ENCODE results near the gene USP43.
A peak's percentile ranks its signal among the peaks of the same experiment; 100 is the strongest.

USP43 gene

DNA sequence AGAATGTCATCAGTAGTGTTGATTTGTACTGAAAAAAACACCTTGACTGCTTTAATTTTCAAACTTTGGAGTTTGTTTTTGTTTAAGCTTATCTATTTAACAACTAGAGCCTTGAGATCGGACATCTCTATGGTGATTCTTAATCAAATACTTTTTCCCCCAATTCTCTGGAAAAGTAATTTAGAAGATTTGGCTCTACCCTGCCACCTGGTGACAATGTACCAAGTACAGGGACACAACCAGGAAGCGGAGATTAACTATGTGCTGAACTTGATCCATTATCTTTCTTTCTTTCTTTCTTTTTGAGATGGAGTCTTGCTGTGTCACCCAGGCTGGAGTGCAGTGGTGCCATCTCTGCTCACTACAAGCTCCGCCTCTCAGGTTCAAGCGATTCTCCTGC, 30.8 kb downstream of the USP43 start:
- TF ChIP-seq, protein P1, sequence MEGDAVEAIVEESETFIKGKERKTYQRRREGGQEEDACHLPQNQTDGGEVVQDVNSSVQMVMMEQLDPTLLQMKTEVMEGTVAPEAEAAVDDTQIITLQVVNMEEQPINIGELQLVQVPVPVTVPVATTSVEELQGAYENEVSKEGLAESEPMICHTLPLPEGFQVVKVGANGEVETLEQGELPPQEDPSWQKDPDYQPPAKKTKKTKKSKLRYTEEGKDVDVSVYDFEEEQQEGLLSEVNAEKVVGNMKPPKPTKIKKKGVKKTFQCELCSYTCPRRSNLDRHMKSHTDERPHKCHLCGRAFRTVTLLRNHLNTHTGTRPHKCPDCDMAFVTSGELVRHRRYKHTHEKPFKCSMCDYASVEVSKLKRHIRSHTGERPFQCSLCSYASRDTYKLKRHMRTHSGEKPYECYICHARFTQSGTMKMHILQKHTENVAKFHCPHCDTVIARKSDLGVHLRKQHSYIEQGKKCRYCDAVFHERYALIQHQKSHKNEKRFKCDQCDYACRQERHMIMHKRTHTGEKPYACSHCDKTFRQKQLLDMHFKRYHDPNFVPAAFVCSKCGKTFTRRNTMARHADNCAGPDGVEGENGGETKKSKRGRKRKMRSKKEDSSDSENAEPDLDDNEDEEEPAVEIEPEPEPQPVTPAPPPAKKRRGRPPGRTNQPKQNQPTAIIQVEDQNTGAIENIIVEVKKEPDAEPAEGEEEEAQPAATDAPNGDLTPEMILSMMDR (IDR thresholded peaks at IDR 0.05) = peak; percentile 29
- no peak for TF ChIP-seq ZFX (IDR thresholded peaks at IDR 0.05; ENCODE audit: borderline replicate concordance)
- H3K27ac ChIP-seq = no peak overlapping the region

DNA sequence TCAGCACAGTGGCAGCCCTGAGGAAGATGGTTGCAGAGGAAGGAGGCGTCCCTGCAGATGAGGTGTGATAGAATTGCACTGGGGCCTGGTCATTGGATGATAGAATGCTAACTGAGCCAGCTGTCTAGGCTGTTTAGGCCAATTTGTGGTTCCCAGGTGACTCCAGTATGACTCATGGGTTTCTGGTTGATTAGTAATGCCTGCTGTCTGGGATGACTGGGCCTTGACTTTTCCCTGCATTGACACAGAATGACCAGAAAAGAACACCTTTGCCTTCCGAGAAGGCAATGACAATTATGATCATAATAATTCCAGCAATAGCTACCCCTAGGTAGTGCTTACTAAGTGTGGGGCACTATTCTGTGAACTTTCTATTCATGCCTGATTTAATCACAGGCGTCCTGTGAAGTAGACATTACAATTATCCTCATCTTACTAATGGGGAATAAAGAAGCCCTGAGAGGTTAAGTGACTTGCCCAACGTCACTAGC, 31.5 kb downstream of the USP43 start:
- no peak overlapping the region for H3K27ac ChIP-seq
- TF ChIP-seq ZFX (IDR thresholded peaks at IDR 0.05; ENCODE audit: borderline replicate concordance) = no peak
- TF ChIP-seq, protein P1 (IDR thresholded peaks at IDR 0.05) = no peak

DNA sequence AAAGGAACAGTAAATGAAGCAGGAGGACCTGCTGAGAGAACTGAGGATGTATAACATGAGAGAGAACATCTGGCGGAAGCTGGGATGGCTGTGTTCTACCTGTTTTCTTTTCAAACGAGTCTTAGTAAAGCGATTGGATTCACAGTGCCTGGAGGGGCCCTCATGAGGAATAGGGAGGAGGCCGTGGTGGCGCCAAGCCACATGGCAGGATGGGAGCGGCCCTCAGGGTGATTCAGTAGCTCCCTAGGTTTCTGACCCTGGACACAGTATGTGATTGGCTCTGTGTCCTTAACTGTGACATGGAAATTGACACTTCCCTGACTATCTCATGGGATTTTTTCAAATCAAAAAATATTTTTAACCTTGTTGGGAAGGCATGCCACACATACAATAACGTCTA, 32.1 kb downstream of the USP43 start:
- H3K27ac ChIP-seq = no peak overlapping the region
- no peak for TF ChIP-seq ZFX (IDR thresholded peaks at IDR 0.05; ENCODE audit: borderline replicate concordance)
- TF ChIP-seq, protein P1 (IDR thresholded peaks at IDR 0.05) = no peak

DNA sequence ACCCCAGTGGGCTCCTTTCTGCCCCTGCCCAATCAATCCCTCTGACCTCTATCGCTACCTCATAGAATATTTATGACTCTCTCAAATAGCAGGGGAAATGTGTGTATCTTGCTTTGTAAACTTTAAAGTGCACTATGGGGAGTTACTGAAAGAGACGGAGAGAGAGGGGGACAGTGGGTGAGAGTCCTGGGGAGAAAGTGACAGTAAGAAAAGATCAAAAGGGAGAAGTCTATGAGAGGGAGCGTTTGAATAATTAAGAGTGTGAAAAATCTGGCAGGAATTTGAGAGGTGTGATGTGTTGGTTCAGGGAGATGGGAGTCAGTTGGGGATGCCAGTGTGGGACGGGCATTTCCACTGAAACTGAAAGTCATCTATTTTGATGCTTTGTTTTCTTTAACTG, 32.6 kb downstream of the USP43 start:
- H3K27ac ChIP-seq = no peak overlapping the region

DNA sequence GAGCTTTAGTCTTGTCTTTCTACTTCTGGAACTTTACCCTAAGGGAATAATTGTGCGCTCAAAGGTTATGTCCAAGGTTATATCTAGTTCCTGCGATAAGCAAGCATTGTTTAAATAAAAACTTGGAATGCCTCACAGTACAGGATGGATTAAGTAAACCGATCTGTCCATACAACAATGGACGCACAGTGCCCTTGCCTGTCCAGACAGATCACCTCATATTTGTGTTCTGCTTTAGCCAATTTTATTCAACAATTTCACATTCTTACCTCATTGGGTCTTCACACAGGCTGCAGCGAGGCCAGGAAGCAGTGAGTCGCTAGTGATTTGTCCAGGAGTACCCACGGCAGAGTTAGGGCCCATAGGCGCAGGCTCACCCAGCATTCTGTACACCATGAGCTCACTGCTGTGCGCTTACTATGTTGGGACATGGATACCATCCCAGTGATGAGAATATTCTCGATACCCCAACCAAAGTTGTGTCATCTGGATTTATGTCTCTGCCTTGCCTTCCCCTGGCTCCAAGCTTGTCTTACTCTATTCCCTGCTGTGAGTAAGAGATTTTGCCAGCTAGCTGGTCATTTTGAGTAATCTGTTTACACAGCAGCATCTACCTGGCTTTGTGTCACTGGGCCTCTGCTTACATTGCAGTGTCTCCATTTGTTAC, 39.8 kb downstream of the USP43 start:
- TF ChIP-seq ZFX (IDR thresholded peaks at IDR 0.05; ENCODE audit: borderline replicate concordance) = no peak
- TF ChIP-seq, protein P1 (IDR thresholded peaks at IDR 0.05) = no peak
- peak overlapping the region; percentile 95 for H3K27ac ChIP-seq

More for the DNA sequence above, 32.6 kb downstream of the USP43 start:
- no peak for TF ChIP-seq ZFX (IDR thresholded peaks at IDR 0.05; ENCODE audit: borderline replicate concordance)
- TF ChIP-seq, protein P1 (IDR thresholded peaks at IDR 0.05) = no peak

DNA sequence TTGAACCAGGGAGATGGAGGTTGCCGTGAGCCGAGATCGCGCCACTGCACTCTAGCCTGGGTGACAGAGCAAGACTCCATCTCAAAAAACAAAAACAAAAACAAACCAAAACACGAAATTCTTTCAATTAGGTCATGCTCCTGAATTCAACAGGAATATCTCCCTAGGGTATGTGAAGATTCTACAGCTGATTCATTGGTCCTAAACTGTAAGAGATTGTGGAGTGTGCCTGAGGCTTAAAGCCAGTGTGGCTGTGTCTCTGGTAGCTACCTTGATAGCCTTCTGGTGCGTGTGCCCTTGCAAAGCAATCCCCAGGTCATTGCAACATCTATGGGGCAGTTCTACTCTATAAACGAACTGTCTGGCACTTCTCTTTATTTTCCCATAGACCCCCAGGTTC, 48.4 kb downstream of the USP43 start:
- no peak overlapping the region for H3K27ac ChIP-seq
- no peak for TF ChIP-seq ZFX (IDR thresholded peaks at IDR 0.05; ENCODE audit: borderline replicate concordance)
- TF ChIP-seq, protein P1 (IDR thresholded peaks at IDR 0.05) = no peak

DNA sequence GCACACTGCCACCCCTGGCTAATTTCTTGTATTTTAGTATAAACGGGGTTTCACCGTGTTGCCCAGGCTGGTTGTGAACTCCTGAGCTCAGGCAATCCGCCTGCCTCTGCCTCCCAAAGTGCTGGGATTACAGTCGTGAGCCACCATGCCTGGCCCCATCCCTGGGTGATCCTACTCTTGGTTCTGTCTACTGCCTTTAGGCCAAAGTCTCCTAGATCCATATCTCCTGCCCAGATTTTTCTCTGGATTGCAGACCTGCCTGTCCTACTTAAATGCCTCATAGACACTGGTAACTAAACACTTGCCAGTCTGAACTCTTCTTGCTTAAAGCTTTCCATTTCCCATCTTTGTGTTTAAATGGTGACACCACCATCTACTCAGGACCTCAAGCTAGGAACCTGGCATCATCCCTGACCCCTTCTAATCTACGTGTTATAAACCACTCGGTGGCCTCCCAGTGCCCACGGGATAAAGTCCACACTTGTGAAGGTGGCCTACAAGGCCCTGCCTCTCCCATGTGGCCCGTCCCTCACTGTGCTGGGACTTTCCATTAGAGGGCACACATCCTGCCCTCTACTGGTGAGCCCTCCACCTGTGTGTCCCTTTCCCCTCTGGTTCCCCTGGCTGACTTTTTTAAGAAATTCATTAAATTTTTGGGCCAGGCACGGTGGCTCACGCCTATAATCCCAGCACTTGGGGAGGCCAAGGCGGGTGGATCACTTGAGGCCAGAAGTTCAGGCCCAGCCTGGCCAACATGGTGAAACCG, 51.1 kb downstream of the USP43 start:
- TF ChIP-seq, protein P1 (IDR thresholded peaks at IDR 0.05) = no peak
- no peak for TF ChIP-seq ZFX (IDR thresholded peaks at IDR 0.05; ENCODE audit: borderline replicate concordance)
- no peak overlapping the region for H3K27ac ChIP-seq

Data from 22Rv1 (cell line).